HEK293 (cell line): ENCODE results near the gene AFF1.

Source experiments
- CTCF ChIA-PET: fragments of 350-600 bp; formaldehyde crosslinking; extraction: SDS; loops from one replicate; lab custom pipeline; 2021; ENCODE audit warnings: antibody characterized with exemption; lab: Yijun Ruan, JAX
- POLR2A ChIA-PET: fragments of 300-600 bp; formaldehyde crosslinking; extraction: SDS; loops from one replicate; lab custom pipeline; 2020; ENCODE audit warnings: antibody characterized with exemption, inconsistent platforms; lab: Yijun Ruan, JAX
- H3K27ac ChIP-seq: fragments of 200-500 bp; sonication (Bioruptor generic); 2 replicates; pipeline ENCODE4 v1.5.1; 2014; ENCODE audit warnings: low read depth, low read length, control low read depth, inconsistent platforms; ENCODE audit errors: extremely low read depth
- H3K36me3 ChIP-seq, 2 experiments: fragments of 200-500 bp in 1 of 2; sonication (Bioruptor generic) in 1 of 2; 1 replicate in 1 of 2; 2 replicates in 1 of 2; pipeline ENCODE4 v1.5.1; 2014 to 2017; ENCODE audit warnings: inconsistent platforms in 2 of 2, low read length in 2 of 2; ENCODE audit not compliant: control insufficient read depth in 2 of 2, insufficient read depth in 1 of 2
- H3K4me1 ChIP-seq: fragments of 200-500 bp; sonication (Bioruptor generic); 2 replicates; pipeline ENCODE4 v1.5.1; 2014; ENCODE audit warnings: mild to moderate bottlenecking, low read length, inconsistent platforms; ENCODE audit not compliant: control insufficient read depth, insufficient read depth
- H3K4me3 ChIP-seq: 2 replicates; pipeline ENCODE4 v1.5.1; 2011; ENCODE audit warnings: low read depth, mild to moderate bottlenecking, control low read depth, low read length, moderate library complexity
- H3K9me3 ChIP-seq: fragments of 200-500 bp; sonication (Bioruptor generic); 2 replicates; pipeline ENCODE4 v1.5.1; 2014; ENCODE audit warnings: low read depth, low read length, inconsistent platforms; ENCODE audit not compliant: control insufficient read depth, insufficient read depth
- EGR2 ChIP-seq: fragments of 450-650 bp; formaldehyde crosslinking; IDR thresholded peaks from 2 replicates; pipeline ENCODE4 v1.5.1; 2016; ENCODE audit warnings: low read depth, missing biosample characterization, missing genetic modification characterization
- HOXA7 ChIP-seq: sonication (generic); formaldehyde crosslinking; IDR thresholded peaks from 2 replicates; pipeline ENCODE4 v1.8.1; 2022; ENCODE audit warnings: missing genetic modification reagents, borderline replicate concordance
- PATZ1 ChIP-seq: fragments of 450-650 bp; formaldehyde crosslinking; IDR thresholded peaks from 2 replicates; pipeline ENCODE4 v1.5.1; 2016; ENCODE audit warnings: missing biosample characterization, missing genetic modification characterization
- PRDM1 ChIP-seq: fragments of 450-650 bp; formaldehyde crosslinking; IDR thresholded peaks from 2 replicates; pipeline ENCODE4; 2016; ENCODE audit warnings: missing biosample characterization, missing genetic modification characterization
- RBAK ChIP-seq: fragments of 450-650 bp; formaldehyde crosslinking; IDR thresholded peaks from 2 replicates; pipeline ENCODE4 v1.5.1; 2016; ENCODE audit warnings: missing biosample characterization, missing genetic modification characterization
- SALL2 ChIP-seq: fragments of 450-650 bp; formaldehyde crosslinking; IDR thresholded peaks from 2 replicates; pipeline ENCODE4 v1.5.0; 2017; ENCODE audit warnings: missing biosample characterization, mild to moderate bottlenecking, missing genetic modification characterization, borderline replicate concordance
- TSHZ1 ChIP-seq: fragments of 450-650 bp; formaldehyde crosslinking; IDR thresholded peaks from 2 replicates; pipeline ENCODE4 v1.5.1; 2016; ENCODE audit warnings: missing biosample characterization, missing genetic modification characterization, borderline replicate concordance
- ZBTB17 ChIP-seq: fragments of 450-650 bp; formaldehyde crosslinking; IDR thresholded peaks from 2 replicates; pipeline ENCODE4 v1.5.1; 2016; ENCODE audit warnings: missing biosample characterization, missing genetic modification characterization
- ZFP41 ChIP-seq: fragments of 450-650 bp; formaldehyde crosslinking; IDR thresholded peaks from 2 replicates; pipeline ENCODE4 v1.5.1; 2016; ENCODE audit warnings: missing biosample characterization, missing genetic modification characterization, borderline replicate concordance
- ZNF121 ChIP-seq: fragments of 450-650 bp; formaldehyde crosslinking; IDR thresholded peaks from 2 replicates; pipeline ENCODE4 v1.5.1; 2016; ENCODE audit warnings: missing biosample characterization, missing genetic modification characterization
- ZNF157 ChIP-seq: fragments of 450-650 bp; formaldehyde crosslinking; IDR thresholded peaks from 2 replicates; pipeline ENCODE4 v1.5.1; 2016; ENCODE audit warnings: missing biosample characterization, missing genetic modification characterization
- ZNF239 ChIP-seq: fragments of 450-650 bp; formaldehyde crosslinking; IDR thresholded peaks from 2 replicates; pipeline ENCODE4 v1.5.1; 2016; ENCODE audit warnings: missing biosample characterization, missing genetic modification characterization
- ZNF548 ChIP-seq: fragments of 450-650 bp; formaldehyde crosslinking; IDR thresholded peaks from 2 replicates; pipeline ENCODE4 v1.5.1; 2016; ENCODE audit warnings: missing biosample characterization, missing genetic modification characterization
- ZNF561 ChIP-seq: fragments of 450-650 bp; IDR thresholded peaks from 2 replicates; pipeline ENCODE4 v1.5.1; 2018; ENCODE audit warnings: missing biosample characterization, missing genetic modification characterization, borderline replicate concordance
- ZNF623 ChIP-seq: fragments of 450-650 bp; formaldehyde crosslinking; IDR thresholded peaks from 2 replicates; pipeline ENCODE4 v1.5.1; 2016; ENCODE audit warnings: missing biosample characterization, missing genetic modification characterization
- ZNF626 ChIP-seq: fragments of 450-650 bp; sonication (Bioruptor Pico); formaldehyde crosslinking; IDR thresholded peaks from 2 replicates; pipeline ENCODE4 v1.5.1; 2018; ENCODE audit warnings: missing biosample characterization, missing genetic modification characterization, inconsistent platforms
- ZNF692 ChIP-seq: fragments of 450-650 bp; formaldehyde crosslinking; IDR thresholded peaks from 2 replicates; pipeline ENCODE4 v1.5.1; 2016; ENCODE audit warnings: missing biosample characterization, missing genetic modification characterization
- ZNF830 ChIP-seq: fragments of 450-650 bp; IDR thresholded peaks from 2 replicates; pipeline ENCODE4 v1.5.0; 2018; ENCODE audit warnings: missing biosample characterization, missing genetic modification characterization, low read depth, mild to moderate bottlenecking, moderate library complexity
- ZNF837 ChIP-seq: fragments of 450-650 bp; formaldehyde crosslinking; IDR thresholded peaks from 2 replicates; pipeline ENCODE4 v1.5.1; 2016; ENCODE audit warnings: missing biosample characterization, missing genetic modification characterization
- TF ChIP-seq, protein P1 (sequence below): fragments of 450-650 bp; formaldehyde crosslinking; IDR thresholded peaks from 2 replicates; pipeline ENCODE4 v1.5.0; 2017; ENCODE audit warnings: missing biosample characterization, missing genetic modification characterization, borderline replicate concordance
- TF ChIP-seq, protein P2 (sequence below): fragments of 450-650 bp; formaldehyde crosslinking; IDR thresholded peaks from 2 replicates; pipeline ENCODE4 v1.5.1; 2017; ENCODE audit warnings: missing biosample characterization, missing genetic modification characterization
- TF ChIP-seq, protein P3 (sequence below): fragments of 450-650 bp; formaldehyde crosslinking; IDR thresholded peaks from 2 replicates; pipeline ENCODE4 v1.5.1; 2016; ENCODE audit warnings: missing biosample characterization, missing genetic modification characterization

AFF1 gene

GRCh38 chr4:87090305-87090704 is 155.5 kb downstream of the AFF1 start (continued):
- TF ChIP-seq TSHZ1 (tag by site-specific recombination) (no peak), ZNF561 (tag by site-specific recombination) (no peak), RBAK (tag by site-specific recombination) (no peak)
- TF ChIP-seq, all 188 proteins: peak for 0

DNA sequence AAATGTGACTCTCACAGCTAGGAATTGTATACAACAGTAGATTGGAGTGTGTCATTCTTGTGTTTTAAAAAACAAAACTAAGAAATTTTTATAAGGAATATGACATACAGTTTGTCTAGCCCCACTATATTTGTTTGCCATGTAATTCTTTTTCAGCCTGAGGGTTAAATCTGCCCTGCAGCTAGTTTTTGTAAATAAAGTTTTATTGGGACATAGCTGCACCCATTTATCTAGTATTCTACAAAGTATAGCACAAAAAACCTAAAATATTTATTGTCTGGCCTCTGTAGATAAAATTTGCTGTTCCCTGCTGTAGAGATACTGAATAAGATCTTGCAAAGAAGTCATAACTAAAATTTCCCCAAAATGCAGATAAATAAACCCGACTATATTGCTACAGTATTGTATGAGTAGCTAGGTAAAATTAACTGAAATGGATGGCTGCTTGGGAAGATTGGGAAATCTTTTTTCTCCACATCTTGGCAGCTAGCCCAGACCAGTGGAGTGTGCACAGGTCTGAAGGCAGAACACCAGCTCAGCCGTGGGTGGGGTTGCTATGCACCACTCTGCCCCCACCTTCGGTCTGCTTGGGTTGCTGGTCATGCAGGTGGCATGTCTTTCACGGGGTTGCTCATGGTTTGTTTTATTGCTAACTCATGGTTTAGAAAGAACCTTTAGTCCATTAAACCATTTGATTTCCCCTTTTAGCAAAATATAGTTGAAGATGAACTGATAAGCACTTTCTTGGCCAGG is 157.8 kb downstream of the AFF1 start:
- H3K9me3 ChIP-seq = no peaks in the 10 kb centered on the region
- peaks cover 5% of the 10 kb centered on the region; the same call in 1 of the 2 replicates for H3K4me1 ChIP-seq
- ChIA-PET CTCF (interaction anchor here (0.6 to 3.8 kb wide), 19 partner anchors 9 to 593 kb away, joined by 3 to 74 read pairs (median 4); no protein-coding TSS in a partner anchor), POLR2A (interaction anchor here (0.5 to 2.7 kb wide), 3 partner anchors 80 to 157 kb away, joined by 7 to 13 read pairs (median 11); partner anchors contain the start of gene AFF1)
- H3K4me3 ChIP-seq = no peak overlapping the region
- H3K36me3 ChIP-seq = peaks cover 0 to 14% of the 10 kb centered on the region in 2 experiments; a peak in 1 of 3 replicates
- H3K27ac ChIP-seq = no peak overlapping the region
- TF ChIP-seq ZNF626 (tag by site-specific recombination) (no peak), PRDM1 (tag by site-specific recombination) (no peak), ZNF239 (tag by site-specific recombination) (no peak), ZNF692 (tag by site-specific recombination) (no peak), ZNF121 (no peak), ZNF830 (tag by site-specific recombination) (no peak), ZNF623 (no peak), ZBTB17 (tag by site-specific recombination) (peak; percentile 57), SALL2 (no peak), HOXA7 (CRISPR knock-in tag) (no peak), PATZ1 (tag by site-specific recombination) (peak; percentile 36; the same call in 1 of the 2 replicates), ZNF157 (tag by site-specific recombination) (no peak), ZFP41 (no peak), ZNF548 (tag by site-specific recombination) (no peak), EGR2 (peak; percentile 38), ZNF837 (tag by site-specific recombination) (no peak)
- TF ChIP-seq, protein P1, sequence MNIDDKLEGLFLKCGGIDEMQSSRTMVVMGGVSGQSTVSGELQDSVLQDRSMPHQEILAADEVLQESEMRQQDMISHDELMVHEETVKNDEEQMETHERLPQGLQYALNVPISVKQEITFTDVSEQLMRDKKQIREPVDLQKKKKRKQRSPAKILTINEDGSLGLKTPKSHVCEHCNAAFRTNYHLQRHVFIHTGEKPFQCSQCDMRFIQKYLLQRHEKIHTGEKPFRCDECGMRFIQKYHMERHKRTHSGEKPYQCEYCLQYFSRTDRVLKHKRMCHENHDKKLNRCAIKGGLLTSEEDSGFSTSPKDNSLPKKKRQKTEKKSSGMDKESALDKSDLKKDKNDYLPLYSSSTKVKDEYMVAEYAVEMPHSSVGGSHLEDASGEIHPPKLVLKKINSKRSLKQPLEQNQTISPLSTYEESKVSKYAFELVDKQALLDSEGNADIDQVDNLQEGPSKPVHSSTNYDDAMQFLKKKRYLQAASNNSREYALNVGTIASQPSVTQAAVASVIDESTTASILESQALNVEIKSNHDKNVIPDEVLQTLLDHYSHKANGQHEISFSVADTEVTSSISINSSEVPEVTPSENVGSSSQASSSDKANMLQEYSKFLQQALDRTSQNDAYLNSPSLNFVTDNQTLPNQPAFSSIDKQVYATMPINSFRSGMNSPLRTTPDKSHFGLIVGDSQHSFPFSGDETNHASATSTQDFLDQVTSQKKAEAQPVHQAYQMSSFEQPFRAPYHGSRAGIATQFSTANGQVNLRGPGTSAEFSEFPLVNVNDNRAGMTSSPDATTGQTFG (tag by site-specific recombination) = no peak
- TF ChIP-seq, protein P2, sequence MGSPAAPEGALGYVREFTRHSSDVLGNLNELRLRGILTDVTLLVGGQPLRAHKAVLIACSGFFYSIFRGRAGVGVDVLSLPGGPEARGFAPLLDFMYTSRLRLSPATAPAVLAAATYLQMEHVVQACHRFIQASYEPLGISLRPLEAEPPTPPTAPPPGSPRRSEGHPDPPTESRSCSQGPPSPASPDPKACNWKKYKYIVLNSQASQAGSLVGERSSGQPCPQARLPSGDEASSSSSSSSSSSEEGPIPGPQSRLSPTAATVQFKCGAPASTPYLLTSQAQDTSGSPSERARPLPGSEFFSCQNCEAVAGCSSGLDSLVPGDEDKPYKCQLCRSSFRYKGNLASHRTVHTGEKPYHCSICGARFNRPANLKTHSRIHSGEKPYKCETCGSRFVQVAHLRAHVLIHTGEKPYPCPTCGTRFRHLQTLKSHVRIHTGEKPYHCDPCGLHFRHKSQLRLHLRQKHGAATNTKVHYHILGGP (tag by site-specific recombination) = no peak
- TF ChIP-seq, protein P3, sequence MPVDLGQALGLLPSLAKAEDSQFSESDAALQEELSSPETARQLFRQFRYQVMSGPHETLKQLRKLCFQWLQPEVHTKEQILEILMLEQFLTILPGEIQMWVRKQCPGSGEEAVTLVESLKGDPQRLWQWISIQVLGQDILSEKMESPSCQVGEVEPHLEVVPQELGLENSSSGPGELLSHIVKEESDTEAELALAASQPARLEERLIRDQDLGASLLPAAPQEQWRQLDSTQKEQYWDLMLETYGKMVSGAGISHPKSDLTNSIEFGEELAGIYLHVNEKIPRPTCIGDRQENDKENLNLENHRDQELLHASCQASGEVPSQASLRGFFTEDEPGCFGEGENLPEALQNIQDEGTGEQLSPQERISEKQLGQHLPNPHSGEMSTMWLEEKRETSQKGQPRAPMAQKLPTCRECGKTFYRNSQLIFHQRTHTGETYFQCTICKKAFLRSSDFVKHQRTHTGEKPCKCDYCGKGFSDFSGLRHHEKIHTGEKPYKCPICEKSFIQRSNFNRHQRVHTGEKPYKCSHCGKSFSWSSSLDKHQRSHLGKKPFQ (tag by site-specific recombination) = 0 out of 2 replicates have a peak, but pooled peaks have one; percentile 50
